SW 1271 (cell line): ENCODE results near the gene NF1.
"Not testable (repeated sequence)": the region's sequence is repeated elsewhere in the genome, so short reads cannot be mapped to it uniquely, and the experiment has no call there.

Experiments used
- DNase-seq, 2 experiments: peaks; one replicate each; lab custom pipeline; 2025; lab: John Stamatoyannopoulos, UW

The NF1 gene

GRCh38 chr17:31256936-31257335 lies 162.2 kb downstream of the NF1 start:
- no peak for DNase-seq

DNA sequence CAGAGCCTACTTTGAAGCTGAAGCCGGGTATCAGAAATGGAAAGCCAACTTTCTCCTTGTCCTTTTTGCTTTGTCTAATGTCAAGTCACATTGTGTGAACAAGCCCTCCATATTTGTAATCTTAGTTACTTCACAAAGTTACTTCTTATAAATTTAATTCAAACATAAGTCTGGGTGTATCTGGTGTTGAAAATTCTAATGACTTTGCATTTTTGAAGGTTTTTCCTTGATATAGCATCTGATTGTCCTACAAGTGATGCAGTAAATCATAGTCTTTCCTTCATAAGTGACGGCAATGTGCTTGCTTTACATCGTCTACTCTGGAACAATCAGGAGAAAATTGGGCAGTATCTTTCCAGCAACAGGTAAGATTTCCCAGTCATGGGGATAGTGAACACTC lies 165.4 kb downstream of the NF1 start:
- no peak for DNase-seq

DNA sequence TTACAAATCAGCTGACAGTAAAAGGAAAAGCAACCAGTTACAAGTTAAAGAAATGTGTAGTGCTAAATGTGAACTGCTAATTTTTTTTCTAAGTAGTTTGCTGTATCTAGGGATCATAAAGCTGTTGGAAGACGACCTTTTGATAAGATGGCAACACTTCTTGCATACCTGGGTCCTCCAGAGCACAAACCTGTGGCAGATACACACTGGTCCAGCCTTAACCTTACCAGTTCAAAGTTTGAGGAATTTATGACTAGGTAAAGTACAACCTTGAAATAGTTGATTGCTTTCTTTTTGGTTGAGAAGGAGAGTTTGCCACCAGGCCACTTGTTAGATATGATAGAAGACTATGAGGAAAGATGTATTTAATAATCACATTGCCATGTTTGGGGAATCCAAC lies 166.8 kb downstream of the NF1 start:
- DNase-seq, result no peak

- DNase-seq, result not testable (repeated sequence)
Measured at GRCh38 chr17:31262923-31263322, 168.1 kb downstream of the NF1 start.

DNA sequence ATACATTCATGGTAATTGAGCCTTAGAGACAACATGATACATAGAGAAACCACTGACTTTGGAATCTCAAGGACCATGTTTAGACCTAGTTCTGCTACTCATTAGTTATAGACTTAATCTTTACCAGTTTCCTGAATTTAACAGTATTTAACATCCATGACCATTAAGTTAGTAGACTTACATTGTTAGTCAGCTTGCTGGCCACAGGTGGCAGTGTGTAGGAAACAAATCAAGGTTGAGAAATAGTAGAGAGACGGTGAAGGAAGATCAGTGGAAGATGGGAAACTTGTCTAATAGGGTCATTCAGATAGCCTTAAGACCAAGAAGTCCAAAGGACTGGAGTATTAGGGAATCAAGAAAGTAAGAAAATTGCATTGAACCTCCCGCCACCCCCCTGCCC lies 171.3 kb downstream of the NF1 start:
- DNase-seq, result peak in 1 of 2 experiments; percentile 23

DNA sequence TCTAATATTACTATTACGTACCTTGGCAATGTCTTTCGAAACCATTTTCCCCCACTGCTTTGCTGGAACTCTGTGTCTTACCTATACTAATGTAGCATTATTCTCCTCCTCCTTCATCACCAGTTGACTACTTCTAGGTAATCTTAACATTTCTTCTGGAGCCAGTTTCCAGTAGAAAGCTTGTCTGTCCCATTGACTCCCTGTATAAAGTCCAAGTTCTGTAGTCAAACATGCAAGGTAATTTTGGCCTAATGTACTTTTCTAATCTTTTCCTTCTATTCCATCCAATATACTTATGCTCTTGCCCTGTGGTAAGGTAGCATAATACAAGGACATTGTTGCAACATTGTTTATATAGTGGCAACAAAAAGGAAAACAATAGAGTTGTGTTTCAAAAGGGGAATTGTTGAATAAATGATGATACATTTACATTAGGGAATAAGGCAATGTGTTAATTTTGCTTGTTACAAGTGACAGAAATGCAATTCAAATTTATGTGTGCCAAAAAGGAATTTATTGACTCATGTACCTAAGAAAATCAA lies 174.3 kb downstream of the NF1 start:
- DNase-seq, result peak in 1 of 2 experiments; percentile 40

GRCh38 chr17:31269578-31269983 lies 174.8 kb downstream of the NF1 start:
- DNase-seq, result peak; percentile 77 to 90

- no peak for DNase-seq
Measured at GRCh38 chr17:31272236-31272635, 177.5 kb downstream of the NF1 start.

GRCh38 chr17:31272803-31273202 lies 178.0 kb downstream of the NF1 start:
- DNase-seq, result no peak

DNA sequence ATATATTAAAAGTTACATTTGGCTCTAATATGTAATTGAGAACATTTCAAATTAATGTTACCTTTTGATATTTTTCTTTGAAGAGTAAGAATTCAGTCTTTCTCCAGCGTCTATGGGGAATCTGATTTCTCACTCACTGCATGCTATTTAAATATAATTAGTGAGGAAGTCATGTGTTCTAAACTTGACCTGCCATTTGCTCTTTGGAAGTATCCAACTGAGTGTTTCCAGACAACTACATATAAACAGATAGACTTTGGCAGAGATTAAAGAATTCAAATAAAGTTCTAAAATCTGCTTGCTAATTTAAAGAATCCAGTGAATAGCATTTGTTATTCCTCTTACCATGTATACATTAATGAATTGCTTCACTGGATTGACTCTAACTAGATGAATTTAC lies 178.7 kb downstream of the NF1 start:
- no peak for DNase-seq

DNA sequence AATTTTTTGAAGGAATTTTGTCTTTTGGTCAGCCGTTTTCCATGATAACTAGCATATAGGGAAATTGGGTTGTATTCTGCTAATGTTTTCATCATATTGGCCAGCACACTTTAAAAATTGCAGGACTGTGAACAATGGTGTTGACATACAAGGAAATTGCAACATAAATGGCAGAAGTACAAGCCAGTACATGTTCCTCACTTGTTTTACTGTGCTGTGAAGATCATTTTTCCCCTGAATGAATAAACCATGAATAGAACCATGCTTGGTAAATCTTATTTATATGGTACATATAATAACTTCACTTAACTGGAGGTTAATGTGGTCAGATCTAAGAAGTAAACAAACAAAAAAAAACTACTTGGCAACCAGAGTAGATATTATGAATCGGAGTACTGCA lies 179.5 kb downstream of the NF1 start:
- DNase-seq, result peak in 1 of 2 experiments; percentile 33

GRCh38 chr17:31275116-31275515 lies 180.3 kb downstream of the NF1 start:
- DNase-seq, result no peak

- no peak for DNase-seq
Measured at GRCh38 chr17:31279401-31279800, 184.6 kb downstream of the NF1 start.

GRCh38 chr17:31281061-31281460 lies 186.3 kb downstream of the NF1 start:
- no peak for DNase-seq

GRCh38 chr17:31283841-31284240 lies 189.1 kb downstream of the NF1 start:
- DNase-seq, result no peak

DNA sequence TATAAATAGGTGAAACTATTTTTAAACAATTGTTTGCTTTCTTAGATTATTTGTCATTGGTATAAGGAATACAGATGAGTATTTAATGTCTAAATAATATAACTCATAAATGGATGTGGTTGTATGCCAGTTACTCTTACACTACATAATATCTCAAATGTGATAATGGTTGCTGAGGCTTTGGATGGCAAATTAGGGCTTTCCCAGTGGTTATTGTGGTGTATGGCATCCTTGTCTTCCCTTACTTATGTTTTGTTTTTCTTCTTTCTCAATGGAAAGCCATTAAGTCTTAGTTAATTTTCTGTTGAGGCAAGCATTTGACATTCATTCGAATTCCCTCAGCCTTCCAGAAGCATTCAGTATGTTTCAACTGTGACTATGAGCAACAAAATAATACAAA lies 191.8 kb downstream of the NF1 start:
- DNase-seq, result no peak

DNA sequence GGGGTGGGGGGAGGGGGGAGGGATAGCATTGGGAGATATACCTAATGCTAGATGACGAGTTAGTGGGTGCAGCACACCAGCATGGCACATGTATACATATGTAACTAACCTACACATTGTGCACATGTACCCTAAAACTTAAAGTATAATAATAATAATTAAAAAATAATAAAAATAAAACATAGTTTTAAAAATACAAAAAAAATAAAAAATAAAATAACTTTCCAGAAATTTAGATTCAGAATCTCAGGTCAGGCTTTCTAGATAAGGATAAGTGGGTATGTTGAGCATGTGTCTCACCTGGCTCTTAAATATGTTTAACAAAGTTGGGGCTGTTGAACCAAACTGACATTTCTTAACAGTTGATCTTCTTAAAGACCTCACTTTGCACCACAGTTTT lies 193.2 kb downstream of the NF1 start:
- not testable (repeated sequence) for DNase-seq

- no peak for DNase-seq
Measured at GRCh38 chr17:31289790-31290189, 195.0 kb downstream of the NF1 start.

GRCh38 chr17:31291820-31292219 lies 197.0 kb downstream of the NF1 start:
- DNase-seq, result no peak

- no peak for DNase-seq
Measured at GRCh38 chr17:31293581-31293980, 198.8 kb downstream of the NF1 start.

DNA sequence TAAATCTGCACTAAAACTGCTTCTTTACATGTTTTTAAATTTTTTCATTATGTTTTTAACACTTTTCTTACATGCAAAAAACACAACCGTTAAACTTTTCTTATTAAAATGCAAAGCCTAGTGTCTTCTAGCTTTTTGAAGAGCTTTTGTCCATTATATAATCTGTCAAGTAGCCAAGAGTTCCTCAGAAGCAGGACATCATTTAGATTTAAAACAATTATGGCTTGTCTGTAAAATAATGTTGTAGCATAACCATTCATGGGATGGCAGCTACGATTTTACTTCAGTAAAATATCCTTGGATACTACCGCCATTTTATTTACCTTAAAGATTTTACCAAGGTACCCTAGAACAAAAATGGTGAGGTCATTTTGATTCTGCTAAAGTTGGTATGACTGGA lies 199.5 kb downstream of the NF1 start:
- DNase-seq, result no peak

DNA sequence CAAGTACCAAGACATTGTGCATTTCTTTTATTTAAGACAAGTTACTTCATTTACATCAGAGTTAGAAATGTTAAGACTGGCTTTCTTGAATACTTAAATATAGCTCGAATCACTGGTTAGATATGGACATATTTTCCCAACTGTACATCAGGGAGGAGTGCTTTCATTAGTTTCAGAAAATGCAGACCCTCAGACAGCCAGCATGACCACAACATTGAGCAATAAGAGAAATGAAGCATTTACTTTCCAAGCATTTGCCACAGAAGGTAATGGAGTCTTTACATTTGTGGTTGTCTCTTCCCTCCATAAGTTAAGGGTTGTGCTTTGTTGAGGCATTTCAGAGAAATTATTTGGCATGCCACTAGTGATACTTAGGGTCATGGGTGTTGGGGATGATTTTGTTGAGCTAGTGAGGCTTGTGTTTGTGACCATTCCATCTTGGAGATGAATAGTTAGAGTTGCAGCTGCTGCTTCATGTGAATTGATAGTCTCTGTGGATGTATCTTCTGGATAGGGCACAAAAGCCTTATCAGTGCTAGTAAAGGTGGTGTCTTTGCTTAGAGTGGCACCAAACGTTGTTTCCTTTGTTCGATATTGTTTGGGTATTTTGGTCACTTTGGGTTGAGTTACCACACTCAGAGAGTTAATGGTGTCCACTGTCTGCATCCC lies 200.2 kb downstream of the NF1 start:
- DNase-seq, result no peak

DNA sequence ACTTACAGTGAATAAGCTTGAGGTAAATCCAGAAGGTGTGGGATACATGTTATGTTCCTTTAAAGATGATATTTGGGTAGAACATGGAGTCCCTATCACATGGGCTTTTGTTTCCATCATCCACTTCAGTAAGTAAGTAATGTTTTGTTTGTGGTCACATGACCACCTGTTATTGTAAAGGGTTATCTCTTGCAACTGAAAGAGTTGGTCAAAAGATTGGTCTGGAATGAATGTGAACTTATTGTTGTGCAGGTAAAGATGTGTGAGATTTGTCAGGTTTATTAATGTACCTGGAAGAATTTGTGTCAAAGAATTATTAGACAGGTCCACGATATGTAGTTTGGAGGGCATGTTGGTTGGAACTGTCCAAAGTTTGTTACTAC lies 200.7 kb downstream of the NF1 start:
- DNase-seq, result no peak

DNA sequence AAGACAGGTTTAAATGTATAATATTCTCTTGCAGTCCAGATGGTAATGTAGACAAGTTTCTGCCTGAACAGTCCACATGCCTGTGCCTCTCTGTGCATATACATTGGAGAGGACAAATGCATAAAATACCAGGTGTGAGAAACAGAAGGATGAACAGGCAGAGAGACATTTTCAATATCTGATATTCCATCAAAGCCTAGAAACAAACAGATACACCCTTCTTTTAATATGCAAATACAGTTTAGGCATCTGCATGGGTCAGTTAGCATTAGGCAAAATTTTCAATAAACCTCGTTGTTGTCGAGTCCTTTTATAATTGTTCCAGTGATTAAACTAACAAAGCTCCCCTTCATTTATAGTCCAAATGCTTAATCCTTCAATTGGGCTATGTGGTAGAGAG lies 201.4 kb downstream of the NF1 start:
- DNase-seq, result no peak
